ENCODE data around the gene STAT6.

The STAT6 gene

DNA sequence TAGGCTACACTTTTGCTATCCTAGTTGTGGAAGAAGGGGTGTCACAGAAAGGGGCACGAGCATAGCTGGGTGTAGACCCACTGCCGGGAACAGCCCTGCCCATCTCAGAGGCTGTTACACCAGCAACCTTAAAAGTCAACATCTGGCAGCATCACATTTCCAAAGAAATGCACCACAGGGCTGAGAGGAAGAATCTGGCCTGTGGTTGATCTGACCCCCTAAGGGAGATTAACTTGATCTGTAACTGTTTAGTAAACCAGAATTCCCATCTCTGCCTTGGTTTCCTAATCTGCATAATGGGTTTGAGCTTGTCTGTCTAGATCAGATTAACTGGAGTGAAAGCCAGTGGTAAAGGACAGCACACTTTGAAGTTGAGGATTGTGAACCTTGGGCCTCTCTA lies 34.9 kb upstream of the STAT6 start:
- DNase-seq = no peak

DNA sequence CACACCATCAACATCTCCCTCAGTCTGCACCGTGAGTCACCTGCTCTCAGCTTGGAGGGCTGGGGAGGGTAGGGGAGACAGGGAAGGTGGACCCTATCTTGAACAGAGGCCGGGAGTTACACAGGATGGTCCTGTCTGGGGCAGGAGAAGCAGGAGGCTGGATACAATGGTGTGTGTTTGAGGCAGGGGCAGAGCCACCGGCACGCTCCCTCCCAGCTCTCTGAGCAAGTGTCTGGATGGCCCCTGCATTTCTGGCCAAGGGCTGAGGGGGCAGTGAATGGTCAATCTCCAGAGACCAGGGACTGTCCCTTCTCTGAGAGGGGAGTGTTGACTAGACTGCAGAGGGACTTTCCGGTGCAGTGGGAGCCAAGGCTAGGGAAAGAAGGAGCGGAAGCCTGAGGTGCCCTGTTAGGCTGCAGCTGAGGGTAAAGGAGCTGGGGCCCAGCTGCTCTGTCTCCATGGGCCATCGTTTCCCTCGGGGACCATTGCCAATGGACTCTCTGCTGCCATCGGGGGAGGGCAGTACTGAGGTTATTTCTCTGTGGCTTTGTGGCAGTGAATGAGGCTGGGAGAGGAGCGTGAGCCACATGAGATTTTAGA lies 34.4 kb upstream of the STAT6 start:
- no peak for DNase-seq

GRCh38 chr12:57143454-57143853 lies 32.3 kb upstream of the STAT6 start:
- no peak for DNase-seq

GRCh38 chr12:57142727-57143126 lies 31.6 kb upstream of the STAT6 start:
- no peak for DNase-seq

DNA sequence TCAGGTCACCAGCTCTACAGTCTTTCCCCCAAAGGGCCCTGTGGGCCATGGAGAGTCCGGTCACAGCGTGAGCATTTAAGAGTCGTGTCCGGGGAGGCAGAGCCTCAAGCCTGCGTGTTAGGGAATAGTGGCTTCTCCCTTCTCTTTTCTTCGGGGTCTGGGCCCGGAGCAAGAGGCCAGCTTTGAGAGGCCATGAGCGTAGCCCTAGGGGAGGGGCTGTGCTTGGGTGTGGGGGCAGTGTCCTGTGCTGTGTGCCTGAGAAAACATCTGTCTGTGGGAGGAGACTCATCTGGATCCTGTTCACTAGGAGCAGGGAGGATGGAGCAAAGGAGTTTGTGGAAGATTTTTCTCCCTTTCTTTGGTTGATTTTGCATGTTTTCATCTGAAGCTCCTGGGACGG lies 31.0 kb upstream of the STAT6 start:
- no peak for DNase-seq

GRCh38 chr12:57141249-57141648 lies 30.1 kb upstream of the STAT6 start:
- DNase-seq = no peak

- no peak for DNase-seq
Measured at GRCh38 chr12:57139796-57140649, 28.9 kb upstream of the STAT6 start.

DNA sequence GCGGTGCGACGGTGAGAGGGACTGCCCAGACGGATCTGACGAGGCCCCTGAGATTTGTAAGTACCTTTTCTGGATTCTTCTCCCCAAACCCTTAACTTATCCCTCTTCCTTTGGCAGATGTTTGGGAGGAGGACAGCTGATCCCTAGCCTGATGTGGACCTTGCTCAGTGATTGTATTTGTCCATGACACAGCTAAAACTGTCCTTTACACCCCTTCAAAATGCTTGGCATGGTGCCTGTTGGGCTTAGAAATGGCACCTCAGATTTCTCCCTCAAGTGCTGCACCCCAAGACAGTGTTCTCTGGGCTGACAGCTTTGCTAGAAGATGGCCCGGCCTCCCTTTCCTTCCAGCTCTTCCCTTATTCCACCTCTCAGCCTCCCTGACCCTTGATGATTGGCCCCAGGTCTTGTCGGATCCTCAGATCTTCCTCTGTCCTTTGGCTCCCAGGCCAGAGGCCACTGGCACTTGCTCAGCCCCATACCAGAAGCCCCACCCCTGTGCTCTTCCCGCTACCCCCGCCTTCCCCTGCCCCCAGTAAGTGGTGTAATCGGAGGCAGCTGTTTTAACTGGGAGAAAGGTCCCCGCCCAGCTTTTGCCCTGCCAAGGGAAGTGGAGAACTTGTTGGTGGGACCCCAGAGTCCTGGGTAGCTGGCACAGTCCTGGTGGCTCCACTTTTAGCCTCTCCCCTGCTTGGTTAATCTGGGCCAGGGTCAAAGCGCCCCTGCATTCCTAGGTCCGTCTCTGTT lies 27.5 kb upstream of the STAT6 start:
- DNase-seq = no peak

DNA sequence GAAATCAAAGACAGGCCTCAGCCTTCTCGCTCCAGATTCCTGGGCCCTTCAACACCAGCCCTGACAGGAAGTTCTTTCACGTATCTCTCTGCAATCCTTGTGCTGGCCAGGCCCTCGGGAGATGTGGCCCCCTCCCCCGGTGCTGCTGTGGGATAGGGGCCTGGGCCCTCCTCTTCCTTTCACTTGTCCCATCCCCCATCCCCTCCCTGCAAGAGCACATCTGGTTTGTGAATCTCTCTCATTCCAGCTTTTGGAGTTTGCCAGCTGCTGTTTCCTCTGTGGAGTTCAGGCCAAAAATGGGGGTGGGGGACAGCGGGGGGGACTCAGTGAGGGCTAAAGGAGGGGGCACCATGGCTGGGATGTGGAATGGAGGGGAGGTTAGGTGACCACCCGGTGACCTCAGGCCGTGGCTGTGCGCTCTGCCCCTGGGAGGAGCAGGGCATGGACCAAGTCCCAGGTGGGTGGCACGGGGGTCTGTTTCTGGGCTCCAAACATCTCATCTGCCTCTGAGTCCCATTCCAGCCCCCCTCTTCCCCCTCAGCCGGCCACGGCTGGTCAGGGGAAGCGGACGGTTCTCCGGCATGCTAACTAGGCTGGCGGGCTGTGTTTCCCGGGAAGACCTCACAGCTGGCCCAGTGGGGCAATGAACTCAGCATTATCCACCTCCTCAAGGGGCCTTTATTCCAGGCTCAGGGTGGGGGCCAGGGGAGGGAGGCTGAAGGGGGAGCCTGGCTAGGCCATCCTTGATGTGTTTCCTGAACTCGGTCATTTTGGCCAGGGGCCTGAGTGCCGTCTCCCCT lies 24.6 kb upstream of the STAT6 start:
- DNase-seq = no peak

DNA sequence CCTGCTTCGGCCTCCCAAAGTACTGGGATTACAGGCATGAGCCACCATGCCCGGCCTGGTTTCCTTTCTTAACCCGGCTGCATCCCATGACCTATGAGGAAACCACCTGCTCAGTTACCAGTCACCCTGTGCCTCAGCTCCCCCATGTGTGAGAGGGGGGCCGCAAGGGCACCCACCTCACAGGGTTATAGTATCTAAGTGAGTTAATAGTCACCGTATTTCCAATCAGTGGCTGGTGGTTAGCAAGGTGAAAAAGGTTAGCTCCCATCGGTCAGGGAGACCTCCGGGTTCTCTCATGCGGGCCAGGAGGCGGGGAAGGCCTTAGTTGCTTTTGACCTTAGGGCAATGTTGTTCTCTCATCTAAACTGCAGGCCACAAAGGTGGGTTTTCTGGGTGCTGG lies 23.8 kb upstream of the STAT6 start:
- DNase-seq = no peak

GRCh38 chr12:57133916-57134315 lies 22.8 kb upstream of the STAT6 start:
- no peak for DNase-seq

DNA sequence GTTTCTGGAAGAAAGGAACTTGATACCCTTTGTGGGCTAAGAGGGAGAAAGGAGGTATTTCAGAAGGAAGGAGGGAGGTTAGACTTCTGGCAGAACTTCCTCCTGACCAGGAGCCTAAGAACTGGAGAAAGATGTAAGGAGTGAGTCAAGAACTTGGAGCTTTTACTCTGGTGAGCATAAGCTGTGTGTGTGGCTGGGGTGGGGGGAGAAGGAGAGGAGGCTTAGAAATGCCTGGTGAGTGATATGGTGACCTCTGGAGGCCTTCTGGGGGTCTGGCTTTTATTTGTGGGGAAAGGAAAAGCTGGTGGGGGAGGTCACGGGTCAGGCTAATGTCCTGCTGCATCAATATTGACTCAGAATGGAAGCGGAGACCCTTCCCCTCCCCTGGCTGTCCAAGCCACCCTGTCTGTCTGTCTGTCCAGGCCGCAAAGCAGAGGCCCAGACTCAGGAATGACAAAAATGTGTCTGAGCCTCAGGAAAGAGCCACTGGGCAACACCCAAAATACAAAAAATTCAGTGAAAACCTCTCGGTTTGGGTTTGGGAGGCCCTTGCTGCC lies 21.9 kb upstream of the STAT6 start:
- no peak for DNase-seq

GRCh38 chr12:57131896-57132744 lies 21.0 kb upstream of the STAT6 start:
- DNase-seq = no peak

- no peak for DNase-seq
Measured at GRCh38 chr12:57130941-57131340, 19.8 kb upstream of the STAT6 start.

DNA sequence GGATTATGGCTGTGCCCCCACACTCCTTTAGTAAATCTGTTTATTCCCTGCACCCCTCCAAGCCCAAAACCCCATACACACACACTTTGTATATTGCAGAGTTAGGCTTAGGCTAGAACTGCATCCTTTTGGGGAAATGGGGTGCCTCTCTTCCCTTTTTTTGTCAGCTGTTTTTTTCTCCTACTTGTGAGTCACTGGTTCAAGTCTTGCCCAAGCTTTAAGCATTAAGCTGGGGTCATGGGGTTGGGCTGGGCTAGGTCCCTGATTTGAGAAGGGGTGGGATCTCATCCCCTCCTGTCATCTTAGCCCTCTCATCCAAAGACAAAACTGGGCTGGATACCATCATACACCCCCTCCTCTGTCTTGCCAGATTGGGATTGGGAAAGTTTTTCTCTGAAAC lies 18.7 kb upstream of the STAT6 start:
- no peak for DNase-seq

GRCh38 chr12:57129321-57129842 lies 18.2 kb upstream of the STAT6 start:
- no peak for DNase-seq

- DNase-seq = no peak
Measured at GRCh38 chr12:57128519-57129247, 17.5 kb upstream of the STAT6 start.

DNA sequence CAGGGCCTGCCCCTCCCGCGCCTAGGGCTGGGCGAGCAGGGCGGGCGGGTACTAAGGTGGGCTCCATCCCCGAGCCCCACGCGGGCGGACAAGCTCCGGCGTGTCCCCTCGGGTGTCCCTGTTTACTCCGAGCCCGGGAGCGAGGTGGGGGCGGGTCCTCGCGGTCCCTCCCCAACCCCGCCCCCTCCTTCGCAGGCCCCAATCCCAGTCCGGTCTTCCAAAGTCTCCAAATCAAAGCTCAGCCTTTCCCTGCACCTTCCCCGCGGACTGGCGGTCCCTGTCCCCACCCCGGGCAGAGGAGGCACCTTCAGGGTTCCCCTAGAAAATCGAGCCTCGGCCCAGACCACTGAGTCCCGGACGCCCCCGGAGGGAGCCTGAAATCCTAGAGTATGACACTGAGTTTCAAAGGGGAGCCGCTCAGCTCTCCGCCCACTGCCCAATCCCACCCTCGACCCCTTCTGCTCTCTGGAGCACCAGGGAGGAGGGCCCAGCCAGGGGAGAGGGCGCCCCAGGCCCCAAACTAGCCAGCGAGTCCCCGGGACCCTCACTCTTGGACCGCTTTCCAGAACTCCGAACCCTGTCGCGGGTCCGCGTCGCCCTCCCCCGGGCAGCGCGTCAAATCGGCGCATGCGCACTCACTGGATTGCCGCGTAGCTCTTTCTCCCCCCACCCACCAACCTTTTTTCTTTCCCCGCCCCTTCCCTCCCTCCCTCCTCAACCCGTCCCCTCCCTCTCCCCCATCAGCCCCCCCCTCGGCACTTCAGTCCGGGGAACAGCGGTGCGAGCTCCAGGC lies 16.8 kb upstream of the STAT6 start, which contains the start of gene LRP1:
TSS of gene LRP1 (plus strand) at position 758 of the 793 bp plus-strand sequence. CDS start 482 bp downstream, outside the sequence.
- peak; percentile 83 for DNase-seq

DNA sequence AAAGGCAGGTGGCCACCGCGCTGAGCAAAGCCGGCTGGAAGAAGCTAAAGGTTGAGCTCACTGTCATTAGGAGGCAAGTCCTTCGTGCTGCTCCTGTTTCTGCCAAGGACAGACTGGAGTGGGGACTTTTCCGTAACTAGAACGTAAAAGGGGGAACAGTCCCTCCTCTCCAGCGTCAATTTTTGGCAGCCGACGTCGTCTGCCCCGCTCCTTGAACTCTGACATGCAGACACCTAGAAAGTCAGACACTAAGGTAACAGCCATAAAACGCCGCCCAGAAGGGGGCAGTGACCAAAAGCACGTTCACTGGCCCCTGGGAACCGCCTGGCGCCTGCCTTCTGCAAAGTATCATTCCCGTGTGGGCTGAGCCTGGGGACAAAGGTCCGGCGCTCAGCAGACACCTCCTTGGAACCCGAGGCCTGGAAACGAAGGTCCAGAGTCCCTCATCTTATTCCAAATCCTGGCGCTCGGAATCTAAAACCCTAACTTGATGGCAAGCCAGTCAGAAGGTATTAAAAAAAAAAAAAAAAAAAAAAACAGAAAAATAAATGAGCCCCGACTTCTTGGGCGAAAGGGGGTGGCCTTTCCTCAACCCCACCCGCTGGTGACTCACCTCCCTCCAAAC lies 16.1 kb upstream of the STAT6 start:
- peak; percentile 29 for DNase-seq

All from CD4-positive, alpha-beta T cell treated with Interleukin-17A for 1 hour (primary cell).